ENCODE measurements around the gene NRM. TPM values are rescaled to one million over a fixed set of nuclear protein-coding genes. Genes with fewer than 3 reads are reported as not detected.
A peak's percentile ranks its signal among the peaks of the same experiment; 100 is the strongest.
"Not testable (repeated sequence)": the region's sequence is repeated elsewhere in the genome, so short reads cannot be mapped to it uniquely, and the experiment has no call there.

Gene NRM
- total and polyA plus RNA-seq, 2 of the 13 experiments (the other 11 are each of a cell fraction or from before 2014, with no cell fraction given), result 12.5 to 16.0 TPM

GRCh38 chr6:30722280-30723112 lies 31.7 kb upstream of the NRM start (continued):
- TF ChIP-seq ZMYM4 (CRISPR knock-in tag; IDR thresholded peaks at IDR 0.05) (no peak; the same call in 1 of the 2 replicates), ZNF180 (CRISPR knock-in tag; IDR thresholded peaks at IDR 0.05; ENCODE audit: borderline replicate concordance, low read depth) (no peak), ZNF160 (CRISPR knock-in tag; IDR thresholded peaks at IDR 0.05) (no peak), POGK (CRISPR knock-in tag; conservative IDR thresholded peaks at IDR 0.05) (no peak), SMYD3 (CRISPR knock-in tag; IDR thresholded peaks at IDR 0.05) (peak; percentile 92; the same call in 1 of the 2 replicates), ZNF607 (CRISPR knock-in tag; IDR thresholded peaks at IDR 0.05; ENCODE audit: borderline replicate concordance) (peak; percentile 31; the same call in 1 of the 2 replicates), GABPB1 (CRISPR knock-in tag; IDR thresholded peaks at IDR 0.05) (0 out of 2 replicates have a peak, but pooled peaks have one; percentile 9), KDM5B (CRISPR knock-in tag; IDR thresholded peaks at IDR 0.05; ENCODE audit: borderline replicate concordance) (no peak)

- 10% methylated on average over 10 of the region's 10 CpGs for WGBS (ENCODE audit: low lambda C conversion rate)
- ATAC-seq; H3K27me3 ChIP-seq (ENCODE audit: control insufficient read depth in 1 of 2, insufficient read depth in 2 of 2, low read length in 2 of 2); FAIRE-seq; H2AFZ ChIP-seq (ENCODE audit: low read length); H3K9me3 ChIP-seq (ENCODE audit: low read length); DNase-seq (ENCODE audit: low spot score); BruUV-seq (replicated peaks): not testable (repeated sequence)
- peak overlapping the region; percentile 82 for H3K4me2 ChIP-seq (ENCODE audit: low read depth, low read length)
- POLR2A ChIA-PET, result interaction anchor here (0.7 to 5.0 kb wide), 23 partner anchors 9 to 192 kb away, joined by 3 to 92 read pairs (median 8); partner anchors contain the start of genes DHX16, FLOT1, IER3 and MRPS18B
- in situ Hi-C loops (cut with HindIII; ENCODE audit: extremely low pct_ligation_motif_present, low pct_unique_long_range_greater_than_20kb) (loop anchor here (5.0 to 10.0 kb wide), 2 partner anchors 45 to 237 kb away; partner anchors contain the start of gene HLA-E), intact Hi-C loops (cut with micrococcal nuclease; ENCODE audit: unreplicated experiment) (loop anchor here (1.0 to 5.0 kb wide), 4 partner anchors 35 to 240 kb away; no protein-coding TSS in a partner anchor)
- peaks cover 44% of the 10 kb centered on the region for H4K20me1 ChIP-seq (ENCODE audit: insufficient read depth, low read length)
- peak overlapping the region; percentile 89 to 94 (median 90); a peak in 5 of 6 replicates for H3K4me3 ChIP-seq (replicated peaks in 1 of 3; ENCODE audit: insufficient read depth in 1 of 3, low read depth in 2 of 3, low read length in 3 of 3)
- peaks cover 46% of the 10 kb centered on the region for H3K79me2 ChIP-seq (ENCODE audit: insufficient read depth, low read length)
- CTCF ChIA-PET (ENCODE audit: low intra/inter-chr PET ratio, low total read pairs), result interaction anchor here (0.9 to 3.5 kb wide), 7 partner anchors 9 to 156 kb away, joined by 3 to 130 read pairs (median 5); partner anchors contain the start of gene DHX16
- peak overlapping the region; percentile 96 for H3K9ac ChIP-seq (ENCODE audit: insufficient read depth, low read depth, low read length)
- peaks cover 58% of the 10 kb centered on the region for H3K4me1 ChIP-seq (ENCODE audit: insufficient read depth, low read length)
- peaks cover 13 to 35% of the 10 kb centered on the region in 2 experiments for H3K36me3 ChIP-seq (replicated peaks in 1 of 2; ENCODE audit: control insufficient read depth in 1 of 2, insufficient read depth in 2 of 2, low read length in 2 of 2)
- H3K27ac ChIP-seq (ENCODE audit: extremely low read length, insufficient read depth, low read length), result peak overlapping the region; percentile 96
- TF ChIP-seq MTF1 (CRISPR knock-in tag; IDR thresholded peaks at IDR 0.05), result peak; percentile 16; the same call in 1 of the 2 replicates
- 0 out of 2 replicates have a peak, but pooled peaks have one; percentile 30 for TF ChIP-seq ZSCAN12 (CRISPR knock-in tag; IDR thresholded peaks at IDR 0.05)
- TF ChIP-seq ZNF350 (CRISPR knock-in tag; IDR thresholded peaks at IDR 0.05; ENCODE audit: borderline replicate concordance, low read depth), result 0 out of 2 replicates have a peak, but pooled peaks have one; percentile 10
- peak; percentile 71; the same call in 1 of the 2 replicates for TF ChIP-seq ARID2 (CRISPR knock-in tag; IDR thresholded peaks at IDR 0.05; ENCODE audit: borderline replicate concordance)
- 0 out of 2 replicates have a peak, but pooled peaks have one; percentile 69 for TF ChIP-seq ZNF513 (CRISPR knock-in tag; conservative IDR thresholded peaks at IDR 0.05)
- peak; percentile 71; the same call in 1 of the 2 replicates for TF ChIP-seq ZNF766 (CRISPR knock-in tag; IDR thresholded peaks at IDR 0.05; ENCODE audit: borderline replicate concordance)
- peak; percentile 20 for TF ChIP-seq JARID2 (CRISPR knock-in tag; IDR thresholded peaks at IDR 0.05; ENCODE audit: insufficient replicate concordance)
- TF ChIP-seq KAT7 (CRISPR knock-in tag; IDR thresholded peaks at IDR 0.05; ENCODE audit: borderline replicate concordance), result peak; percentile 54; the same call in 1 of the 2 replicates
- TF ChIP-seq TEAD2 (CRISPR knock-in tag; IDR thresholded peaks at IDR 0.05), result 0 out of 2 replicates have a peak, but pooled peaks have one; percentile 7
These were observed 31.2 kb upstream of the NRM start for GRCh38 chr6:30722025-30722279.

All from HepG2 (cell line).